Measurements from ENCODE around the gene AMBRA1. TPM values are rescaled to one million over a fixed set of nuclear protein-coding genes. Genes with fewer than 3 reads are reported as not detected.

AMBRA1 gene
- polyA plus RNA-seq, 1 of the 3 experiments (the other 2 are of a cell fraction), result 10.4 TPM

- Histone ChIP-seq H2AFZ (ENCODE audit: low read depth) (no peak overlapping the region), H3K9me3 (no peaks in the 10 kb centered on the region), H4K20me1 (ENCODE audit: insufficient read depth) (0 out of 2 replicates have a peak, but pooled peaks cover 10% of the 10 kb centered on the region), H3K4me3 (ENCODE audit: low read depth in 2 of 2, low read length in 1 of 2) (no peak overlapping the region), H3K4me2 (no peak overlapping the region), H3K27me3 (ENCODE audit: insufficient read depth) (no peaks in the 10 kb centered on the region), H3F3A (replicated peaks; ENCODE audit: insufficient read depth) (no peaks in the 10 kb centered on the region), H3K9me2 (no peaks in the 10 kb centered on the region), H3K4me1 (ENCODE audit: control insufficient read depth in 1 of 2, insufficient read depth in 2 of 2, low read depth in 1 of 2, low read length in 1 of 2) (peaks cover 0 to 9% of the 10 kb centered on the region in 2 experiments; a peak in 1 of 4 replicates), H3K36me3 (replicated peaks in 1 of 2; ENCODE audit: control insufficient read depth in 1 of 2, insufficient read depth in 2 of 2, low read length in 1 of 2) (peaks cover 23% of the 10 kb centered on the region in 2 experiments), H3K9ac (no peak overlapping the region), H3K27ac (ENCODE audit: low read depth in 2 of 2, low read length in 1 of 2) (no peak overlapping the region), H3K79me2 (ENCODE audit: insufficient read depth) (peaks cover 4% of the 10 kb centered on the region; the same call in 1 of the 2 replicates)
- ChIA-PET CTCF (interaction anchor here (1.6 to 9.7 kb wide), 4 partner anchors 16 to 117 kb away, joined by 6 to 63 read pairs (median 14); partner anchors contain the start of gene CHRM4), POLR2A (no interaction called here)
- TF ChIP-seq EP300 (IDR thresholded peaks at IDR 0.05; ENCODE audit: borderline replicate concordance in 1 of 2, low read depth in 1 of 2, low read length in 1 of 2), result no peak
- TF ChIP-seq CTCF (IDR thresholded peaks at IDR 0.05), result no peak
- TF ChIP-seq JUND (IDR thresholded peaks at IDR 0.05), result no peak
- TF ChIP-seq MXI1 (IDR thresholded peaks at IDR 0.05; ENCODE audit: low read depth, low read length), result no peak
- no peak for TF ChIP-seq SIN3A (IDR thresholded peaks at IDR 0.05; ENCODE audit: borderline replicate concordance, low read depth, low read length)
- no peak for TF ChIP-seq ZBTB33 (IDR thresholded peaks at IDR 0.05; ENCODE audit: borderline replicate concordance, low read depth)
- no peak for TF ChIP-seq NFIC (IDR thresholded peaks at IDR 0.05; ENCODE audit: borderline replicate concordance)
- no peak for TF ChIP-seq ELF1 (IDR thresholded peaks at IDR 0.05)
- TF ChIP-seq TCF12 (IDR thresholded peaks at IDR 0.05), result no peak
- no peak for TF ChIP-seq EZH2phosphoT487 (IDR thresholded peaks at IDR 0.05; ENCODE audit: borderline replicate concordance, low read depth)
- TF ChIP-seq RXRA (IDR thresholded peaks at IDR 0.05; ENCODE audit: borderline replicate concordance, low read depth), result no peak
- TF ChIP-seq FOXM1 (IDR thresholded peaks at IDR 0.05; ENCODE audit: low read depth), result no peak
- TF ChIP-seq, protein P1, sequence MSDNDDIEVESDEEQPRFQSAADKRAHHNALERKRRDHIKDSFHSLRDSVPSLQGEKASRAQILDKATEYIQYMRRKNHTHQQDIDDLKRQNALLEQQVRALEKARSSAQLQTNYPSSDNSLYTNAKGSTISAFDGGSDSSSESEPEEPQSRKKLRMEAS (IDR thresholded peaks at IDR 0.05; ENCODE audit: low read depth), result no peak
- TF ChIP-seq FOSL2 (IDR thresholded peaks at IDR 0.05; ENCODE audit: borderline replicate concordance, low read depth), result no peak
- TF ChIP-seq TAF1 (IDR thresholded peaks at IDR 0.05; ENCODE audit: borderline replicate concordance, low read depth, low read length), result no peak
- TF ChIP-seq RAD21 (IDR thresholded peaks at IDR 0.05; ENCODE audit: low read length), result no peak
- no peak for TF ChIP-seq REST (IDR thresholded peaks at IDR 0.05; ENCODE audit: low read depth, low read length)
- no peak for TF ChIP-seq USF1 (IDR thresholded peaks at IDR 0.05; ENCODE audit: borderline replicate concordance, low read depth)
- no peak for TF ChIP-seq POLR2AphosphoS5 (IDR thresholded peaks at IDR 0.05; ENCODE audit: low read depth, low read length)
- no peak for DNase-seq
- WGBS (ENCODE audit: low lambda C conversion rate), result 90% methylated on average over 2 of the region's 2 CpGs
Observed at GRCh38 chr11:46506483-46506791, 87.4 kb downstream of the AMBRA1 start.
